GM18858 (cell line): ENCODE data around the gene SART1.
"Not testable (repeated sequence)": the region's sequence is repeated elsewhere in the genome, so short reads cannot be mapped to it uniquely, and the experiment has no call there.

Experiments used
- ATAC-seq: cut with Tn5 transposase; IDR thresholded peaks from one replicate; pipeline ENCODE4 v1.9.1; 2021; ENCODE audit not compliant: unreplicated experiment

Gene SART1

DNA sequence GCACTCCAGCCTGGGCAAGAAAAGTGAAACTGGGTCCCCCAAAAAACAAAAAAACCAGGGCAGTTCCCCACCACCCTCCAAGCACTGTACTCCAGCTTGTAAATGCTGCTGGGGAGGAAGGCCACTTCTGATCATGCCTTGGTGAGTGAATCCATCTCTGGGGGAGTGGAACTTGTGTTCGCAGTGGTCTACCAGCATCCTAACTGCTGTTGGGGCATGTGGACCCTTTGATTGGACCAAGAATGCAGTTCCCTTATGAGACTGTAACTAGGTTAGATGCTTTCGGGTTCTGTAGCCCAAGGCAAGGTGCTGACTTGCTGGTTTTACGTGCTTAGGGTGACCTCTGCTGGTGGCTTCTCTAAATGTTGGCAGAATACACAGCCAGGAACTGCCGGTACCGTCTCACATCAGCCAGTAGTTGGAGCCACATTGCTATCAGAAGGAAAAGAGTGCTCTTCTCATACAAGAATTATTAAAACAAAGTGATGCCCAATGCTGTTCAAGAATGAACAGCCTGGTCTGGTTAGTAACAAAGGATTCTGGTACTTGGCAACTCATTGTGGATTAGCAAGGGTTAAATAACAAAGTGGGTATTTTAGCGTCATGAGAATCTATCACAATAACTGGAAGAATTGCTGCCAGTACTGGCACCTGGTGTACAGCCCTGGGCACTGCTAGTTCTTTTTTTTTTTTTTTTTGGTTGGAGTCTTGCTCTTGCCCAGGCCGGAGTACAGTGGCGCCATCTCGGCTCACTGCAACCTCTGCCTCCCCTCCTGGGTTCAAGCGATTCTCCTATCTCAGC is 27.5 kb downstream of the SART1 start:
- ATAC-seq, result peak; percentile 76

DNA sequence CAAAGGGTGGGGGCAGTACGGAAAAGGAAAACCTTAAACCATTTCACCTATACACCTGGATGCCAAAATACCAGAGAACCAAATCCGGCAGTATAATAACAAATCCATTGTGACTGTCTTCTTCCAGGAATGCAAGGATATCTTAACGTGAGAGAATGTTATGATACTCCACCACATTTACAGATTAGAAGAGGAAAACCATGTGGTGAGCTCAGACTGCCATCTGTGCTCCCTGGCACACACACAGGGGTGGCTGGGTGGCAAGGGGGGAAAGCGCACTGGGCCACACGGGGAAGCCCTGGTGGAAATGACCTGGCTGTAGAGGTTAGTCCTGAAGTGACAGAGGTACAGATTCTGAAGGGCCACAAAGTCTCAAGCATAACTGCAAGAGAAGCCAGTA is 30.5 kb downstream of the SART1 start:
- ATAC-seq, result no peak

DNA sequence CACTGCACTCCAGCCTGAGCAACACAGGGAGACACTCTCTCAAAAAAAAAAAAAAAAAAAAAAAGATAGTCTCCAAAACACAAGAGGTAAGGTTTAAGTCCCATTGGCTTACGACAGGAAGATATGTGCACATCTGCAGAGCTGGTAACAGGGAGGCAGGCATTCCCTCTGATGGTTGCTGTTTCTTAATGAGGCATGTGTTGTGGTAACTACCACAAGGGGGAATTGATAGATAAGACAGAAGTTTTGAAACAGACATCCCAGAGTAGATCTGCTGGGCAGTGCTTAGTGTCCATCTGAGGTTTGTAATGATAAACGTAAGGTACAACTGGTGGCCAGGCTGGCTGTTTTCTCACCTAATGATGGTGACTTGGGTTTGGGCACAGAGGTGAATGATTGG is 35.8 kb downstream of the SART1 start:
- no peak for ATAC-seq

DNA sequence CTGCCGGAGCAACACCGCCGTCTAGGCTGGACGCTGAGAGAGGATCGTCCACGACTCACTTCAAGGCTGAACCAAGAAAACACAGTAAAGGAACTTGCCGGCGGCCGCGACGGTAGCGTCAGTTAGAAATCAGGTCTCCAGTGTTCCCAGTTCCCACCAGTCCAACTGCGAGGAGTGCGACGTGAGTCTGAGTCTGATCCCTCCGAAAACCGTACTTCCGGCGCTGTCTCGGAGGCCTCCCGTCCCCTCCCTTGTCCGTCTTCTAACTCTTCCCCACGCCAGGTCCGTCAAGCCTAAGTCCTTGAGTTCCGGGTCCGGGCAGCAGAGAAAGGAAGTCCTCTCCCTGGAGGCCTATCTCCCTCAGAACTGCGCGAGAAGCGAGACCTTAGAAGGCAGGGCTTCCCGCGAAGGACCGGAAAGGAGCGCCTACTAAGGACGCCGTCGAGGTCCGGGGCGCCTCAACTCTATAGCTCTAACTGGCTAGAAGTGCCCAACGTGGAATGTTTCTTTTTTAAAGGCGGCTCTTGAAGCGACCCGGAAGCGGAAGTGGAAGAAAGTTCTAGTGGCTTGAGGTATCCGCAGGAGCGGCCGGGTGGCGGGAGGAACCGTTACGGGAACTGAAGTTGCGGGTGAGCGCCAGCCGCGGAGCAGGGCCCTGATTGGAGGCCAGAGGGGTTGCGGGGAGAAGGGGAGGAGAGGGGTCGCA is 40.6 kb downstream of the SART1 start, which contains the start of the genes BANF1 and EIF1AD:
BANF1 (plus strand) TSS at position 562 of the 706 bp plus-strand sequence. CDS start 748 bp downstream, outside the sequence.
EIF1AD (minus strand) TSS at position 216 of the 706 bp plus-strand sequence. CDS start 1,768 bp downstream, outside the sequence.
- peak; percentile 70 for ATAC-seq

DNA sequence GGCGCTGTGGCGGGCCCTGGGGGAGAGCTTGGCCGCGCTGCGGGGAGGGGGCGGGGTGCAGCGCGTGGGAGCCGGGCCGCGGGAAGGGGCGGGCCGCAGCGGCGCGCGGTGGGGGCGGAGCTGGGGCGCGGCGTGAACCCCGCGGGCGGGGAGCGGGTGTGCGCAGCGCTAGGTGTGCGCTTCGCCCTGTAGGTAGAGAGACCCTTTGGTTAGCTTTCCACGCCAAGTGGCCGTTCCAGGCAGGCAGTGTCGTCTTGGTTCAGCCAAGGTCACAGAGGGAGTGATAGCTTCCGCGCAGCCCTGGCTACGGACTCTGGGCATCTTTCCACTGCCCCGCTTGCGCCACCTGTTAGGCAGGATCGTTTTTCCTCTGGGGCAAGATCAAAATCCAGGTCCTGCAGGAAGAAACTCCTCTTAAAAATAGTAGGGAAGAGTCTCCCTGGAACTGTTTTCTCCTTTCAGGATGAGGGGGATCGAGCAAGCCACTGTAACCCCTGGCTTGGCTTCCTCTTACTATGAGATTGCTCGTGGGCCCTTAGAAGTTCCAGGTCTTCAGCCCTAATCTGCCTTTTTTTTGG is 41.2 kb downstream of the SART1 start:
- ATAC-seq, result peak; percentile 15

DNA sequence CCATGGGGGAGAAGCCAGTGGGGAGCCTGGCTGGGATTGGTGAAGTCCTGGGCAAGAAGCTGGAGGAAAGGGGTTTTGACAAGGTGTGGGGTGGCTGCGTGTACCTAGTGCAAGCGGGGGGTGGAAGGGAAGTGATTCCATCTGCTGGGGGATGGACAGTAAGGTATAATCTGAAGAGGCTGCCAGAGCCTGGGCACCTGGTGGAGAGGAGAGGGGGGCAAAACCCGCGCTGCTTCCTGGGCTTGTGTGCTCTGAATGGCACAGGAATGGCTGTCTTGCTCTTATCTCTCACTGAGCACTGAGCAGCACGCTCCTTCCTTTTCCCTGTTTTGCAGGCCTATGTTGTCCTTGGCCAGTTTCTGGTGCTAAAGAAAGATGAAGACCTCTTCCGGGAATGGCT is 41.8 kb downstream of the SART1 start:
- no peak for ATAC-seq

DNA sequence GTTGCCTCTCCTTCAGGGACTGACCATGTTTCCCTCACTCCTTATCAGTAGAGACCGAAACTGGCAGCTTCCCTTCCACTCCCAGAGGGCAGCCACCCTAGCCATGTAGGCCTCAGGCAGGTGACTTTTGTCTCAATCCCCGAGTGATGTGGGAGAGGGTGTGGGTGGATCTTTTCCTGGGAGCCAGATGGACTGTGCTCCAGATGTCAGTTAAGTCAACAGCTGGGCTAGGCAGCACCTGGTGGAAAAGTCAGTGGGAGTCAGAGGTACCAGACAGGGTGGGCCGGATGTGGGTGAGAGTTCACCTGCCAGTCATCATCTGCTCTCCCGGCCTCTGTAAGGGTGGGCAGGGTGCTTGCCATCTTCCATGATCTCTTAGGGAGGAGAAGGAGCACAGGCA is 42.7 kb downstream of the SART1 start:
- no peak for ATAC-seq

DNA sequence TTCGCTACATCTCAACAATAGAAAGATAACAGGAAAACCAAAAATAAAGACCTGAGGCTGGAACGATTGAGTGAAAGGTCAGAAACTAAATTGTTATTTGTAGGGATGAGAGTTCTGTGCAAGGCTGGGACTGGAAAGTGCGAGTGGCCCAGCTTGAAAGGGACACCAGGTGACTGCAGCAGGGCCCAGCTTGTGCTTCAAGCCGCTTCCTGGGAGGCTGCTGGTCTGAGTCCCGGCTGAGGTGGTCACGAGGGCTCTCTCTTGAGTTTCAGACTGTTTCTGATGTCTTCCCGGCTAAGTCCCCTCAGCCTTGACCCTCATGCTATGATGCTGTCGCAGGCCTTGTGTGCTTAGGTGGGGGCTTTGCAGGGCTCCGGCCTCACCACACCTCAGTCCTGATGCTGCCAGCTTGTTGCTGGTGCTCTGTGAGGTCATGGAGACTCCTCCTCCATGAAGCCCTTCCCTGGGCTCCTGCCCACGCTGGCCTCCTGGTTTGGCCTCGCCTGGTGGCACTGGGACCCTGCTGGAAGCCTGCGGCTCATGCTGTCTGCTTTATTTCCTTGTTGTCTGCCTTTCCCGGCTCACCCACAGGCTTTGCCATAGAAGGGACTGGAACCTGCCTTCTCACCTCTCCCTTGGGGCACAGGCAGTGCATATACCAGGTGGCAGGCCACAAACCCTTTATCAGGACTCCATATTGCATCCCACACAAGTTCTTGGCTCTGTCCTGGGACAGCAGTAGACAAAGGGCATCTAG is 44.8 kb downstream of the SART1 start:
- ATAC-seq, result no peak

DNA sequence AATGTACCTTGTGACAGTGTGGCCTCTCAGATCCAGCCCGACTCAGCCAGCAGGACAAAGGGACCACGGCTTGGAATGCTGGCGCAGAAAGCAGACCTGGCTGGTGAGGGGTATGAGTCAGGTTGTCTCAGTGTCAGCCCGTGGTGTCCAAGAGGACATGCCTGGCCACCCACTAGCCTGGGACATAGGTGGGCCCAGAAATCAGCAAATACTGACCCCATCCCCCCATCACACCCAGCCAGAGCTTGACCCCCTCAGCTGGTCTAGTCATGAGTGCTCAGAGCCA is 45.3 kb downstream of the SART1 start:
- no peak for ATAC-seq

DNA sequence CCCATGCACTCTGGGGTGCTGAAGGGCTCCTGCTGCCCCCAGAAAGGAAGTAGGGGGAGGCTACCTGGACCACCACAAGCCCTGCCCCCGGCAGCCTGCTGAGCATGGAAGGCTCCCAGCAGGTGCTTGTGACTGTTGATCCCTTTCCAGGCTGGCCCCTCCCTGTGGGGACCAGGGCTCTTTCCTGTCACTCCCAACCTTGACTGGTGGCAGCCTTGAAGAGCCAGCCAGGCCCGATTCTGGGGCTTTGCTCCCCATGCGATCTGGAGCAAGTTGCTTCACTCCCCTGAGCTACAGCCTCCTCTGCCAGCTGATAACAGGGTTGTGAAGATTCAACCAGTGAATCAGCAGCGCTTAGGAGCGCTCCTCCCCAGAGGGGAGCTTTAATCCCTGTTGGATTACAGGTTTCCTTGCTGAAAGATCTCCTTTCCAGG is 45.7 kb downstream of the SART1 start:
- no peak for ATAC-seq

DNA sequence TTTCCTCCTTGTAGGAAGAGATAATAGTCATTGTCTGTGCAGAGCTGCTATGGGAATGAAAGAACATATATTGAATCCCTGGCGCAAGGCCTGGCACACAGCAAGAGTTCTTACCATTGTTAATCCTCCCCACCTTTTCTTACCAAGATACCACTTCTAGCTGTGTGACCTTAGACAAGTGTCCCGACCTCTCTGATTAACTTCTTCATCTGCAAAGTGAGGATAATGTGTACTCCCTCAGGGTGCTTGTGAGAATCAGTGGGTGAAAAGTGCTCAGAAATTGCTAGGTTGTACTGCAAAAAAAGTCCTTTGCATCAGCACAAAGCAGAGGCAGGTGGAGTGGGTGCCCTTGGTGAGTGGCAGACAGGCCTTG is 46.5 kb downstream of the SART1 start:
- no peak for ATAC-seq

DNA sequence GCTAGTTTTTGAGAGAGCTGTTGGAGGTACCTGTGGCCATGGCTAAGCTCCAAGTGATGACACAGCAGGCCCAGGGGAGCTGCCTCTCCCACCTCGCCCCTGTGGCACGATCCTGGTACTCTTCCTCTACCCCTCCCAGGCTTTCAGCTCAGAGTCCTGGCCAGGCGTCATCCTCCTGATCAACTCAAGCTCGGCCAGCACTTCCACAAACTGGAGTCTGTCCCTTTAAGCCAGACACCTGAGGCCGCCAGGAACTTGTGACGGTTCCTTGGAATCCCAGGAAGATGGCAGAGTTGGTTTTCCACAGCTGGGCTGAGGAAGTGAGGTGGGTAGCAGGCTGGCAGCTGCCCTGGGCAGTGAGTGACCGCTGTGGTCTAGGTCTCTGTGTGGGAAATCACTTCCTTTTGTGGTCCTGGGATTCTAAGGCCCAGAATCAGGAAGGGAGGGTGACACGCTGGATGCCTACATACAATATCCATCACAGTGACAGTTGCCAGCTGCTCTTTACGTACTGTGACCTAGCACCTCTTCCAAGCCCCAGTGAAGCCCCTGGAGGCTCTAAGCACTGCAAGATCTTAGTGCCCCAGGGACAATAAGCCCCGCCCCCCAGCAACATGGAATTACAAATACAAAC is 47.1 kb downstream of the SART1 start:
- no peak for ATAC-seq

DNA sequence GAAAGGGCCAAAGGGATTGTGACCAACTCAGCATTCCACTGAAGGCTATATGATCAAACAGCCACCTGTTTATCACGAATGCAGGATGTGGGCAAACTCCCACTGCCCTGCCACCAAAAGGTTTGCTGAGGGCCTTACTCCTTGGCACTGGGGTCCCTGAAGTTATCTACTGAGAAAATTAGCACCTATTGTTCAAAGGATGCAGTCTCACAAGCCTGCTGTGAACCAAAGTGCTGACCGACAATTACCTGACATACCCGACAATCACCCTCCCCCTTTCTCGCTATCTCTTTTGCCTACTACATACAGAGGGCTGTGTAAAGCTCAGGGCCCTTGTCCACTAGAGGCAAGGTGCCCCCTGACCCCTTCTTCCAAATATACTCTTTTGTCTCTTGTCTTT is 48.5 kb downstream of the SART1 start:
- not testable (repeated sequence) for ATAC-seq

DNA sequence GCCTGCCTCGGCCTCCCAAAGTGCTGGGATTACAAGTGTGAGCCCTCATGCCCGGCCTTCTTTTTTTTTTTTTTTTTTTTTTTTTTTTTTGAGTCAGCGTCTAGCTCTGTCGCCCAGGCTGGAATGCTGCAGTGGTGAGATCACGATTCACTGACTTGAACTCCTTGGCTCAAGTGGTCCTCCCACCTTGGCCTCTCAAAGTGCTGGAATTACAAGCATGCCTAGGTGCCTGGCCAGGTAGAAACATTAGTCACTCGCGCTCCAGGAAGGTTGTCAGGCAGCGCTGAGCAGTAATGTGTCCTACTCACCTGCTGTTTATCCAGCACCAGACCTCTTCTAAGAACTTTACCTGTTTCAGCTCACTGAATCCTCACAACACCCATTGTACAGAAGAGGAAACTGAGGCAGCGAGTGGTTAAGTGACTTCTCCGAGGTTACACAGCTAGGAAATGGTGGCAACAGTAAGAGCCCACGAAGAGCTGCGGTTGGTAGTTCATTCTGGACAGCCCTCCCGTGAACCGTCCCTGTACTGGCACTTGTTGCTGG is 49.8 kb downstream of the SART1 start:
- ATAC-seq, result no peak

DNA sequence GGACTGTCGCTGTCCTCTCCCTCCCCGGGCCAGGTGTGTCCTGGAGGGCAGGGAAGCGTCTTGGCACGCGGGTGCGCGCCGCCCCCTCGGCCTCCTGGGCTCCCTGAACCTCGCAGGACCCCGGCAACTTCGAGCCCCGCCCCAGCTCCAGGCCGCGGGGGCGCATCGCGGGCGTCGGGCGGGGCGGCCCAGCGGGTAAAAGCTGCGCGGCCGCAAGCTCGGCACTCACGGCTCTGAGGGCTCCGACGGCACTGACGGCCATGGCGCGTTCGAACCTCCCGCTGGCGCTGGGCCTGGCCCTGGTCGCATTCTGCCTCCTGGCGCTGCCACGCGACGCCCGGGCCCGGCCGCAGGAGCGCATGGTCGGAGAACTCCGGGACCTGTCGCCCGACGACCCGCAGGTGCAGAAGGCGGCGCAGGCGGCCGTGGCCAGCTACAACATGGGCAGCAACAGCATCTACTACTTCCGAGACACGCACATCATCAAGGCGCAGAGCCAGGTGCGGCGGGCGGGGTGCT is 50.3 kb downstream of the SART1 start, which contains the start of gene CST6:
CST6 (plus strand) TSS at position 224 of the 519 bp plus-strand sequence; CDS start at position 261, 37 bp downstream.
- no peak for ATAC-seq

DNA sequence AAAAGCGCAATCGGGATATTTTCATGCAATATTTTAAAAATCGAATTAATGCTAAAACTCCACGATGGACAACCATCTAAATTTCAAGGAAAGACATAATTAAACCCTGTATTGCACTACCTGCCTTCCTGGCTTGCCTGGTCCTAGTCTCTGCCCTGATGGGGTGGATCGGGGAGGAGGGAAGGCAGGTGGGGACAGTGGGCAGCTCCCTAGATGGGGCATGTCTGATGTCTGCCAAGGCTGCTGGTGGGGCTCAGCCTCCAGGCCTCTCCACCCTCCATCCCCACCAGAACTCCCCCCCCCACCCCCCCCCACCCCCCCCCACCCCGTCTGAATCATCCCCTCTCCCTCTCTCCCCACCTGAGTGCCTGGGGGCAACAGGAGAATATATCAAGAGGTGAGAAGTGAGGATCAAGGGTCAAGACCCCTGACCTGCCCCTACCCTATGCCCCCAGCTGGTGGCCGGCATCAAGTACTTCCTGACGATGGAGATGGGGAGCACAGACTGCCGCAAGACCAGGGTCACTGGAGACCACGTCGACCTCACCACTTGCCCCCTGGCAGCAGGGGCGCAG is 50.9 kb downstream of the SART1 start:
- ATAC-seq, result no peak

DNA sequence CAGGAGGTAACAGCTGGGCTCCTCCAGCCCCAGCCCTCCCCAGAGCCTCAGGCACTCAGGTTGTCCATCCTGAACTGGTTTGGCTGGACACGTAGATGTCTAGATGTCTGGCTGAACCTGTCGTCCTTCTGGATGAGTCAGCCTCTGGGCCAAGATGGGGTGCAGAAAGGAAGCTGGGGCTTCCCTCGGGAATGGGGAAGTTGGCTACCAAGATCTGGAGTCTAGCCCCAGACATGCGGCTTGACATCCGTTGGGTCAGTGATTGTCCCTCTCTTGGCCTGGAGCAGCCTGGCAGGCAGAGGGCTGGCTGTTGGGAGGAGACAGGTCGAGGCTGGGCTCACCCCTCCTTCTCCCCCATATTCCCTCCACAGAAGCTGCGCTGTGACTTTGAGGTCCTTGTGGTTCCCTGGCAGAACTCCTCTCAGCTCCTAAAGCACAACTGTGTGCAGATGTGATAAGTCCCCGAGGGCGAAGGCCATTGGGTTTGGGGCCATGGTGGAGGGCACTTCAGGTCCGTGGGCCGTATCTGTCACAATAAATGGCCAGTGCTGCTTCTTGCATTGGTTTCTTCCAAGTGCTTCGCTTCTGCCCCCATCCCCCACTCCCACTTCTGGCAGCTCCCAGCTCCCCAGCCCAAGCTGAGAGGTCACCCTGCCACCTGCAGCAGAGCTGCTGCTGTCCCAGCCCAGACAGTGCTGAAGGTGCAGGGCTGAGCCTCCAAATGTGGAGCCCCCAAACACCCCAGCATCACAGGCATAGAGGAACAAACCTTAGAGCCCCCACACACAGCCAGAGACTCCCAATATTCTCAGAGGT is 51.6 kb downstream of the SART1 start:
- no peak for ATAC-seq

DNA sequence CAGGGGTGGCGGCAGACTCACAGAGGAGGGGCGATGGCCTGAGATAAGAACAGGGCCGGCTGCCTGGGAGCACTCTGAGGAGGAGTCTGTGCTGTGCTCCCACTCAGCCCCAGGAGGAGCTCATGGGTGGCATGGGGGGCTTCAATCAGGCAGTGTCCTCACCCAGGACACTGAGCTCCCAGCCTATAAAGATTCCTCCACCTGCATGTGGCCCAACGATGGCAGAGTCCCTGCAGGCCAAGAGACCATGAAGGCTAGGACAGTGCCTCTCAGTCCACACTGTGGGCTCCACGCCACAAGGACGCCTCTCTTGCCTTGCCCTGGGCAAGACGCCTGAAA is 52.2 kb downstream of the SART1 start:
- ATAC-seq, result no peak

DNA sequence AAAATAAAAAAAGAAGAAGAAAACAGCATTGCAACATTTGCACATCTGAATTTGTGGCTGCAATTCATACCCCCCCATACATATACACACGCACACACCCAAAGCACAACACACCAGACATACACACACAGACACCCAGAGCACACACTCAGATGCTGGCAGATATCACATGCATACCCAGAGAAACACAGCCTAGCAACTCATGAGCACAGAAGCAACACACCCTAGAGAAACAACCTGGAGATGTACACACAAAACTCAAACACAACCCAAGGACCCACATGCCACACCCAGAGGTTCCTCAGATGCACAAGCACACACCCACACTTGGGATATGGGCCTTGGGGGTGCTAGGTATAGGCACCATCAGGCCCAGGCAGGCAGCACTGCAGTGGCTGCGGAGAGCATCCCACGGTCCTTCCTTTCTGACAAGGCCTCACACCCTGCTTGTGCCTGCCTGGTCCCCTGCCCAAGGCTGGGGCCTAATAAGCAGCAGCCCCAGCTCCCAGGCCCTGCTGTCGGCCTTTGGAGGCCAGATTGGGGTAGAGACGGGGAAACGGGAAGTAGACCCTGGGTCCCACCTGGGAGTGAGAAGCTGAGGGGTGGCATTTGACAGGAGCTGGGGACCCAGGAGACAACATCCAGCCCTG is 53.4 kb downstream of the SART1 start:
- ATAC-seq, result no peak
